Measurements from ENCODE around the gene CAPRIN1.

CAPRIN1 gene

GRCh38 chr11:34040571-34040970 lies 11.0 kb upstream of the CAPRIN1 start:
- no peak for TF ChIP-seq CTCF (IDR thresholded peaks at IDR 0.05; ENCODE audit: low read depth, low read length)

GRCh38 chr11:34044664-34045485 lies 6.7 kb upstream of the CAPRIN1 start:
- Histone ChIP-seq H3K27me3 (ENCODE audit: insufficient read depth, low read depth, severe bottlenecking) (no peaks in the 10 kb centered on the region), H3K36me3 (no peaks in the 10 kb centered on the region), H3K9me3 (ENCODE audit: severe bottlenecking) (no peaks in the 10 kb centered on the region), H3K27ac (no peak overlapping the region), H3K4me3 (ENCODE audit: low read depth, low read length) (no peak overlapping the region)
- no peak for TF ChIP-seq CTCF (IDR thresholded peaks at IDR 0.05; ENCODE audit: low read depth, low read length)
- DNase-seq: no peak

More at GRCh38 chr11:34040571-34040970, 11.0 kb upstream of the CAPRIN1 start:
- H3K36me3 ChIP-seq: no peaks in the 10 kb centered on the region
- no peak overlapping the region for H3K27ac ChIP-seq
- DNase-seq: no peak
- H3K4me3 ChIP-seq (ENCODE audit: low read depth, low read length): no peak overlapping the region
- no peaks in the 10 kb centered on the region for H3K9me3 ChIP-seq (ENCODE audit: severe bottlenecking)
- H3K27me3 ChIP-seq (ENCODE audit: insufficient read depth, low read depth, severe bottlenecking): no peaks in the 10 kb centered on the region

GRCh38 chr11:34049028-34049427 lies 2.5 kb upstream of the CAPRIN1 start:
- no peaks in the 10 kb centered on the region for H3K27me3 ChIP-seq (ENCODE audit: insufficient read depth, low read depth, severe bottlenecking)
- H3K9me3 ChIP-seq (ENCODE audit: severe bottlenecking): no peaks in the 10 kb centered on the region
- peaks cover 20% of the 10 kb centered on the region for H3K36me3 ChIP-seq
- DNase-seq: no peak
- H3K27ac ChIP-seq: no peak overlapping the region
- TF ChIP-seq CTCF (IDR thresholded peaks at IDR 0.05; ENCODE audit: low read depth, low read length): no peak
- H3K4me3 ChIP-seq (ENCODE audit: low read depth, low read length): no peak overlapping the region

GRCh38 chr11:34050581-34051348 lies 766 bp upstream of the CAPRIN1 start:
- DNase-seq: no peak
- Histone ChIP-seq H3K27me3 (ENCODE audit: insufficient read depth, low read depth, severe bottlenecking) (no peaks in the 10 kb centered on the region), H3K36me3 (peaks cover 37% of the 10 kb centered on the region), H3K4me3 (ENCODE audit: low read depth, low read length) (peak overlapping the region; percentile 88), H3K9me3 (ENCODE audit: severe bottlenecking) (no peaks in the 10 kb centered on the region), H3K27ac (peak overlapping the region; percentile 100)
- no peak for TF ChIP-seq CTCF (IDR thresholded peaks at IDR 0.05; ENCODE audit: low read depth, low read length)

- H3K9me3 ChIP-seq (ENCODE audit: severe bottlenecking): no peaks in the 10 kb centered on the region
- peak overlapping the region; percentile 100 for H3K27ac ChIP-seq
- DNase-seq: peak; percentile 91
- TF ChIP-seq CTCF (IDR thresholded peaks at IDR 0.05; ENCODE audit: low read depth, low read length): no peak
- H3K4me3 ChIP-seq (ENCODE audit: low read depth, low read length): peak overlapping the region; percentile 99
- no peaks in the 10 kb centered on the region for H3K27me3 ChIP-seq (ENCODE audit: insufficient read depth, low read depth, severe bottlenecking)
- peaks cover 50% of the 10 kb centered on the region for H3K36me3 ChIP-seq
These were observed 591 bp downstream of the CAPRIN1 start for GRCh38 chr11:34052036-34052607.

All from WERI-Rb-1 (cell line).